Measurements from ENCODE around the gene PEX5L.

PEX5L gene

DNA sequence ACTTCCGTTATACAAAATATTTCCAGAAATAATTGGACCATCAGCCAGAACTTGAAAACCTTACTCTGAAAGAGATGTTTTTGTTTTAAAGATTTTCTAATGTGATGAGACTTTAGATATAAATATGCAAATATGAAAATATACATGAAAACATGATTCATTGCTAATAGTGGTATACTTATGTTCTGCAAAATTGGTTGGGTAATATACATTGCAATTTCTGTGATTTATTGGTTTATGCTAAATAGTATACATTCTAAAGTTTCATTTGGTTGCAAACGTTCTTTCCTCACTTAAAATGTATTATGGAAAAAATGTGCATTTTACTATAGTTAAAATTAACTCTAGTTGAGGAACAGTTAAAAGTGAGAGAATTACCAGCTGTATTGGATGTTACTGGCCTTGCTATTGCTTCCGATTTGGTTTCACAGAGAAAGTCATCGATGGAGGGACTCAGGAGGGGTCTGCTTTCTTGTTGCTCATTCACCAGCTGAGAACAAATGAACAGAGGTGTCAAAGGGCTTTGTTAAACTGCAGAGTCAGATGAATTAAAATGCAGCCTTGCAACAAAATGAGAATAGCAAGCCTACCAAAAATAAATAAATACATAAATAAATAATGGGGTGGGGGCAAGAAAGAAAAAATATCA lies 149.3 kb downstream of the PEX5L start:
- DNase-seq: no peak

DNA sequence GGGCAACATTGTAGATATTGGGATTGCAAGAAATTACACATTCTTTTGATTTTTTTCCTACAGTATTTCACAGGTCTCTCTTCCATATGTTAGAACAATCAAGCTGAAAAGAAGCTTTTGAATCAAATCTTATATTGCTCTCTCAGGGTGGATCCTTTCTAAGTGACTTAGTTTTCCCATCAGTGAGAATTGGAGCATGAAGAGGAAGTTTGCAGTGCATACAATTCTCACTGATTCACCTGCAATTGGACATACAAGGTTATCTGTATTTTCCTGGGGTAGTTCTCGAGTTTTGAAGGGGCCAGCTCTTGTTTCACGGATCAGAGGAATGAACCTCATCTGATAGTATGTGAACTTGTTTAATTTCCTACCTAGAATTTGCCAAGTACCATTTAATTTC lies 150.8 kb downstream of the PEX5L start:
- no peak for DNase-seq

DNA sequence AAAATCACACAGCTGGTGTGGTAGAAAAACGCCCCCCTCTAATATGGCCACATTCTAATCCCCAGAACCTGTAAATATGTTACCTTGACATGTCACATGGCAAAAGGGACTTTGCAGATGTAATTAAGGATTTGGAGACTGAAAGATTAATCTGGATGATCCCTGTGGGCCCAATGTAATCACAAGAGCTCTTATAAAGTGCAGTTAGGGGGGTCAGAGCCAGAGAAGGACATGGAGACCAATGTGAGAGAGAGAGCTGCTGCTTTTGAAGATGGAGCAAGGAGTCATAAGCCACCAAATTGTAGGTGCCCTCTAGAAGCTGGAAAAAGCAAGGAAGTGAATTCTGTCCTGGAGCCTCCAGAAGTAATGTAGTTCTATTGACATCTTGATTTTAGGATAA lies 152.6 kb downstream of the PEX5L start:
- DNase-seq: no peak

DNA sequence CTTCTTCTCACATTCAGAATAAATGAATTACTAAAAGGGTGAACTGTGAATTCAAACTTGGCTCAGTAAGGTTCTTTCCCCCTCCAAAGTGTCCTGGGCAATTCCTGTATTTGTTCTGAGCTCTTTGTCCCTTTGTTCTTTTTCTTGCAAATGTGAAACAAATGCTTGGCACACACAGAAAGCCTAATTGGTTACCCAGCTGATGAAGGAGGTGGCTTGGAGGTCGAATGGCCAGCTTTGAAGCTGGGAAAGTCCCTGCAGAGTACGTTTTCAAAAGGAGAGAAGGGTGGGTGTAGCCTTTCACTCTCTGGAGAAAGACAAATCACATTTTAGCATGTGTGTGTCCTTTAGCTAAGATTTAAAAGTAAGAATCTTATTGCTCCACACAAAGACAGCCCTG lies 154.4 kb downstream of the PEX5L start:
- no peak for DNase-seq

DNA sequence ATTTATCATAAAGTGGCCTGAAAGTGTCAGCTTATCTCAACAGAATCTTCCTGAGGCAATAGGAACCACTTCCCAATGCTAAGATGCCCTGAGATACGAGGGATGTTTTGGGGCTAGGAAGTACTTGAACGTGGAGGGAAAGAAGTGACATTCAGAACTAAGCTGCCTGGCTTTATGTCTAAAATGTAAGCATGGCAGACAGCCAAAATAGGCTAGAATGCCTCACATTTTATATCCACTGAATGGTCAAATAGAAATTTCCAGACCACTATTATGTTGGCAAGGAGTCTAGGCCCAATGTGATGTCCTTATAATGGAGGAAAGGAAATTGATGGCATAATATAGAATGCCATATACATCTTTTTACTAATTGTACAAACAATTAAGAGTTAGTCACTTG lies 154.9 kb downstream of the PEX5L start:
- DNase-seq: no peak

DNA sequence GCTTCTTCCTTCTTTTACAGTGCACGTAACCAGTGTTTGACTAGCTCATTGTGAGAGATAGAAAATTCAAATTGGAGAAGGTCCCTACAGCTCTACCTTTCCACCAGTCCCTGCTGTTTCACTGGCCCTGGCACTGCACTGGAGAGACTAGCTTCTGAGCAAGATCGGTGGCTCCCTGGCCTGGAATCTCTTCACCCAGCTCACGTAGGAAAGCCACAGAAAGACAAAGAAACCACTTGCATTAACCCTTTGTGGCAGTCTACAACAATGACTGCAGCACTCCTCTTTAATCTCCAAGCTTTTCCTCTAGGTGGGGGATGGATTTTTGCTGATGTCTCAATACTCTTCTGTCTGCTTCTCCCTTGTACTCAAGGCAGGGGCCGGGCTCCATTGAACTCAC lies 155.9 kb downstream of the PEX5L start:
- DNase-seq: no peak

DNA sequence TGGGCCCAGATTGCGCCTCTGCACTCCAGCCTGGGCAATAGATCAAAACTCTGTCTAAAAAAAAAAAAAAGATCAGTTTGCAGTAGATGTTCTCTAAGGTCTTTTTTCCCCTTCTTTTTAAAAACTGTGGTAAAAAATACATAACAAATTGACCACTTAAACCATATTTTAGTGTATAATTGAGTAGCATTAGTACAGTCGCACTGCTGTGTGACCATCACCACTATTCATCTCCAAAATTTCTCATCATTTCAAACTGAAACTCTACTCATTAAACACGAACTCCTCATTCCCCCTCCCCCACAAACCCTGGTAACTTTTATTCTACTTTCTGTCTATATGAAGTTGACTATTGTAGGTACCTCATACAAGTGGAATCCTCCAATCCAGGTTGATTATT lies 160.3 kb downstream of the PEX5L start:
- DNase-seq: no peak

DNA sequence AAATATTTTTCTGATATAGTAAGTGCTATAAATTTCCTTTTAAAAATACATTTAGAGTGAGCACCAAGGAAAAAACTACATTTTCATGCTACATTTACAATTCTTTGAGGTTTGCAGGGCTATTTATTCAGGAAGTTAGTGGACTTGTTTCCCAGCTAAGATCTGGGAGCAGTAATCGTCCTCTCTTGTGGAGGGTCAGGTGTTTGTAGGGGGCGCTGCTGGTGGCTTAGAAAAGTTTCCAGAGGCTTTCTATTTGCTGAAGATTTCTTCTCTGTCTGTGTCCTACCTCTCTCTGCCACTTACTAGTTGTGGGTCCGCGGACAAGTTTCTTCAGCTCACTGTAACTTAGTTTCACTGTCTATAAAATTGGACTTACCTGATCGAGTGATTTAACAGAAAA lies 163.9 kb downstream of the PEX5L start:
- no peak for DNase-seq

DNA sequence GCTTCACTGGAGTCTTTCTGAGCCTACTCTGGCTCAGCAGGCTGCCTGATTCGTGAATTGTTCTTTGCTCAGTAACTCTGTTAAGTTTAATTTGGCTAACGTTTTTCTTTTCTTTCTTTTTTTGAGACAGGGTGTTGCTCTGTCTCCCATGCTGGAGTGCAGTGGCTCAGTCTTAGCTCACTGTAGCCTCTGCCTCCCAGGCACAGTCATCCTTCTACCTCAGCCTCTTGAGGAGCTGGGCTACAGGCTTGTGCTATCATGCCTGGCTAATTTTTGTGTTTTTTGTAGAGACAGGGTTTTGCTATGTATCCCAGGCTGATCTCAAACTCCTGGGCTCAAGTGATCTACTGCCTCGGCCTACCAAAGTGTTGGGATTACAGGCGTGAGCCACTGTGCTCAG lies 165.0 kb downstream of the PEX5L start:
- no peak for DNase-seq

DNA sequence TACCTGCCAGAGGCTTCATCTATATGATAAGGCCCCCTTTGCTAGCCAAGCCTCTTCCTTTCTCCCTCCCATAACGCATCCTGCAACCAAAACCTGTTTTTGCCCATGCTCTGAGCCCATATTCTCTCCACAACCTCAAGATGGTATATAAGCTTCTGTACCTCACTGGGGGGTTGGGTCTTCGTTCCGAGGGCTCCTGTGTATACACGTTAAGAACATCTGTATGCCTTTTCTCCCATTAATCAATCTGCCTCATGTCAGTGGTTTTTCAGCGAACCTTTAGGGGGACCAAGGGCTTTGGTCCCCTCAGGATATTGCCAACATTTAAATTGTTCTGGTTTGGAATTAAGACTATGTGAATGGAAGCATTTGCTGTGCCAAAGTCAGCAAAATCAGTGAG lies 168.0 kb downstream of the PEX5L start:
- no peak for DNase-seq

DNA sequence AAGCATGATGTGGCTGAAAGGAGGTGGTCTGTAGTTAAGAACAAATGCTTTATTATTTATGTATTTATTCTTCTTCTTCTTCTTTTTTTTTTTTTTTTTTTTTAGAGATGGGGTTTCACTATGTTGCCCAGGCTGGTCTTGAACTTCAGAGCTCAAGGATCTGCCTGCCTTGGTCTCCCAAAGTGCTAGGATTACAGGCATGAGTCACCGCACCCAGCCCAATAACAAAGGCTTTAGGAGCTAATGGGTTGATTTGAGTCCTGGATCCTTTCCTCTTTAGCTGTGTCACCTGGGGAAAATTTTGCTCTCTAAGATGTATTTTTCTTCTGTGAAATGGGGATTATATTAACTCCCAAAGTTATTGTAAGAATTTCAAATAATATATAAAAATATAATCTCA lies 168.8 kb downstream of the PEX5L start:
- no peak for DNase-seq

DNA sequence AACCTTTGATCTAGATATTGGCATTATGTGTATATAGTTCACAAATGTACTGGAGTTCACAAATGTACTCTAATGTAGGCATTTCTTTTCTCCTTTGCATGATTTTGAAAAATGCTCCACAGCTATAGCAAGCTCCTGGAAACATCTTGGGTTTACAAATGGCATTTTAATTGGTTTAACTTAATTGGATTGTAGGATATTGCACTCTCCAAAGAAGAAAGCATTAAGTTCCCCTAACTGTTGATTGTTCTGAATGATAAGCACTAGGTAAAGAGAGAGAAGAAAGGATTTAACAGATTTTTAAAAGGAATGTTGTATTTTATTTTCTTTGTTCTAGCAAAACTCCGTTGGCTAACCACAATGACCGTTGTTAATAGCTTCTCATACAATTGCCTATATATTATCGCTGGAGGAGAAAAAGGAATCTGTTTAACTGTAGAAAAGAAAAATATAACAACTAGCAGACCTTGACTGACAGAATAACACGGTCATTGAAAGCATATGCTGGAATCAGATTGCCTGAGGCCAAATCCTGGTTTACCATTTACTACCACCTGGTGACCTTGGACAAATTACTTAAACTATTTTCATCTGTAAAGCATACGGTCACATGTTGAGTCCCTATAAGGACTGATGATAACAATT lies 170.8 kb downstream of the PEX5L start:
- DNase-seq: no peak

DNA sequence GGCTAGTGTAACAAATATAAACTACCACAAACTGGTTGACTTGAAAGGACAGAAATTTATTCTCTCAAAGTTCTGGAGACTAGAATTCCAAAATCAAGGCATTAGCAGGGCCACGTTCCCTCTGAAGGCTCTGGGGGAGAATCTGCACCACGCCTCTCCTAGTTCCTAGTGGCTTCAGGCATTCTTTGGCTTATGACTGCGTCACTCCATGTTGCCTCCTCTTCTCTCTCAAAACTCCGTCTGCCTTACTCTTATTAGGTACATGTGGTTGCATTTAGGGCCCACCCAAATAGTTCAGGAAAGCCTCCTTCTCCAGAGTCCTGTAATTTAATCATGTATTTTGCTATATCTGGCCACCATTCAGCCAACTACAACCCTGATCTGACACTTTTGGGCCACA lies 174.8 kb downstream of the PEX5L start:
- DNase-seq: no peak

DNA sequence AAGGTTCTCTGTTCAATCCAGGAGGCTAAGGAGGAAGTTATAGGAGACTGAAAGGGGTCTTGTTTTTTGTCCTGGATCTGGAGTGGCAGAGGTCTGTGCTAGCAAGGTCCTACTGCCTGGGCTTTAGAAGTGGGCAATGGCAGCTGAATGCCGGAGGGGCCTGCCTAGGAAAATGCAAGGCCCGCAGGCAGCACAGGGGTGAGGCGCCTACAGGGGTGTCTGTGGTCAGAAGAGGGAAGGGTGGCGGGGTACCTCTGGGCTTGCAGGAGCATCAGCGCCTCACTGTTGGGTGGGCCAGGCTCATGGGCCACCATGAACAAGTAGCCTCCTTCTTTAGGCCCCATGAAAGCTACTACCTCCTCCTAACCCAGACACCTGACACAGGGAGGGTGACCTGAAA lies 175.4 kb downstream of the PEX5L start:
- no peak for DNase-seq

DNA sequence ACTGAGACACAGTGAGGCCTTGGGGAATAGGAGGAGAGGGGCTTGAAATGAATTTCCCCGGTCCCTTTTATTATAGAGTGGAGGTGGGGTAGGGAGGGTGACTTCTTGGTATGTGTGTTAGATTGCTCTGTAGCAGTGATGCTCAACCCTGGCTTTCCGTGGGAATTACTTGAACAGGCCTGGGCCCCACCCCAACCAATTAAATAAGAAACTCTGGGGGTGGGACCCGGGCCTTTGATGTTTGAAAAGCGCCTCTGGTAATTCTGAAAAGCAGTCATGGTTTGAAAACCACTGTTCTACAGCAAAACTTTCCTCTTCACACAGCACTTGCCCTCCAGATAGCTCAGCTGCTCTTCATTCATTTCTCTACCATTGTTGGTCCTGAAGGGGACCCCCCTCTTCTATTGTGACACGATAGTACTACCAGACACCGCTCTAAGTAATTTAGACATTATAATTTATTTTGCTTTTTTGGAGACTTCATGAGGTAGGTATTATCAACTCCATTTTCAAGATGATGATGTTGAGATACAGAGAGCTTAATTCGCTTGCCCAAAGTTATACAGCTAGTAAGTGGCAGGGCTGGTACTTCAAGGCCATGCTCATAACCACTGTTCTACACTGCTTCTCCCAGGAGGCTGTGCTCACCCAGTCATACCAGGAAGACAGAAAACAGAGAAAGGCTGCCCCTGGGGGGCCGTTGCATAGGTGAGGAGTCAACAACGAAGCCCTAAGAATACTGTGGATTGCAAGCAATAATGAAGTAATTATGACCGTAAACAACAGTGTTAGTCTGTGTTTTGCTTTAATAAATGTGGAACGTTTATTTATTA lies 176.2 kb downstream of the PEX5L start:
- no peak for DNase-seq

DNA sequence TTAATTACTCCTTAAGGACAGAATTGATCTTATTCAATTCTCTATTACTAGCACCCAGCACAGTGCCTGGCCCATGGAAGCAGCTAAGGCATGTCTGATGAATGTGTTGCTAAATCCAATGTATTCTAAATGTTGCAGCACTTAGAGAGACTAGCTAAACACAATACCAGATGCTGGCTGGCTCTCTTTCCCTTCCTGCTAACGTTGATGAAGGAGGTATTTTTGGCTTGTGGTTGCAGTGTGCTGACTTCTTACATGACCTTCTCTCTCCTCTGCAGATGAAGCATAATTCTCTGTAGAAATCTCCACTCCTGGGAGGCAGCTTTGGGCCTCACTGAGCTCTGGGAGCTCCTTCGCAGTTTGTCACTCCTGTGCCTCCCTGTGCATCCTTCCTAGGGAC lies 183.6 kb downstream of the PEX5L start:
- no peak for DNase-seq

DNA sequence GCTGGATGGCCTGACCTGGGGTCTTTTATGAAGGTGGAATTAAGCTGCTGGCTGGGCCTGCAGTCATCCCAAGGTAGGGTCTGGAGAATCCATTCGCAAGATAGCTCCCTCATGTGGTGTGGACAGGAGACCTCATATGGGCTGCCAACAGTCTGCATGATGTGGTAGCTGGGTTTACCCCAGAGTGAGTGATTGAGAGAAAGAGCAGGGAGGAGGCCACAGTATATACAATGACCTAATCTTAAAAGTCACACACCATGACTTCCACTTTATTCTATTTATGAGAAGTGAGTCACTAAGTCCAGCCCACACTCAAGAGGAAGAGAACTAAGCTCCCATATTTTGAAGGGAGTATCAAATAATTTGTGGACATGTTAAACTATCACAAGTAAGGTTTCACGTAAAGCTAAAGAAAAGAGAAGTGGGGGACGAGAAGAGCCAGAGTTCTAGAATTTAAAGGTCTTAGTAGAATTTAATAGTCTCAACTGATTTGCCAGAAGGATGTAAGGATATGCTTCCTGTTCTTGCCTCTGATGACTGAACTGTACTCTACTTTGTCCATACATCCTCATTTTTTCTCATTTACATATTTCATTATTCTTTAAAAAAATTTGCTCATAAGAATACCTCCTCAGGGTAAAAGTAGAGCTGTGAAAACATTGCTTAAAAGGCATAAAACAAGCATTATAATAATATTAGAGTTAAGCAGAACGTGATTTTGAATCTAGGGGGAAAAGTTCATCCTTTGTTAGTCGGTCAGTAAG lies 184.4 kb downstream of the PEX5L start:
- no peak for DNase-seq

DNA sequence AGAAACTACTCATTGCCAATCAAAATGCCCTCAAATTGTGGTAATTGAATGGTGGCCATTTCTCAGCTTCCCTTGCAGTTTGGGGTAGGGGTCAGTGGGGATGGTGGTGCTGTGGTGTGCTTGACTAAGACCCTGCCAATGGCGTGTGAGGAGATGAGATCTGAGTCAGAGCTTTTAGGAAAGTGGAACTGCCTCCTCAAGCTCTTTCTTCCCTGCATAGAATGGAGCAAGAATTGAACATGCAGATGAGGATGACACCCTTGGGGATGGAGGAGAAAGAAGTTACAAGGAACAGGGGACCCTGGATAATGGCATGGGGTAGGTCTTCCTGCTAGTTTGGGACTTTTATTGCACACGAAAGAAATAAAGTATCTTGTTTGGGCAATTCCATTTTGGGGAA lies 188.0 kb downstream of the PEX5L start:
- DNase-seq: no peak

DNA sequence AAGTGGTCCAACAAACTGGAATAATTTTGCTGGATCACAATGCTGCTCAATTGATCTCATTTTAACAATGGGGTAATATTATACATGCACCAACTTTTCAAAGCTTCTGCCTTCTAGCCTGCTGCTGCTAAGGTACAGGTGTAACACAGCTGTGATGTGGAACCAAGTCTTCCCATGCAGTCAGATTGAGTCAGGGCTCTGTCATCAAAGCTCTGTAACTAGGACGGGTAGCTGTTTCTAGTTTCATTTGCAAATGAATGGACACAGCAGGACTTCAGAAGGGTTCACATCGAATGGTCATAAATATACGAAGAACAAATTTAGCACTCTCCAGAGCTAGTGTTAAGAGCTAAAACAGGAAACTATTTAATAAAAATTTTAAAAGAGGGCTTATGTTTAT lies 194.7 kb downstream of the PEX5L start:
- DNase-seq: no peak

DNA sequence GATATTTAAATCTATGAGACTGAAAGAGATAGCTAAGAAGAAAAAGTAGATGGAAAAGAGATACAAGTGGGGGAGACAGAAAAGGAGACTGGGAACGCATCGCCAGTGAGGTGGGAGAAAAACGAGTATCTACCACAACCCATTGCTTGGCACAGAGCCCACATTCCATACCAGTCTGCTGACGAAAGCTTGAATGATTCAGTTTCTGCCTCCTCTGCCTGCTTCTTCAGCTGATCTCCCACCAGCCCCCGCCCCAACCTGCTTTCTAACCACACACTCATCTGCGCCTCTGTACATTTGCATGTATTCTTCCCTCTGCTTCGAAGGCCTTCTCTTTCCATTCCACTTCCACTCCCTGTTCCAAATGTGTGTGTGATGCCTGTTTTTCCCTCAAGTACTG lies 195.8 kb downstream of the PEX5L start:
- DNase-seq: no peak

DNA sequence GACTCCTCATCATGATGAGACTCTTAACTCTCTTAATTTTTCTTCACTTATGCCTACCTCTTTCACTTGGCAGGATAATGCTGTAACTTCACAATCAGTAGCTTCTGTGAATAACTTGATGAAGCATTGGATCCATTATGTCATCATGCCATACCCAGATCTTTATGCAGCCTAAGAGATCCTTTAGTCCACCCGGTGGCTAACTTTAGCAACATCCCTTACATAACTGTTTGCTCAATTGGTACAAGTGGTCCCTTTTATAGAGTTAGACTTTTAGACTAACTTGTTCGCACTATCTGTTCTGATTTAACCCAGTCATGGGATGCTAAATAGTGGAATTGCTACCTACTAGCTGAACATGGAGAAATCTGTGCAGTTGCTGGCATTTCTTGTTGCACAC lies 199.4 kb downstream of the PEX5L start:
- DNase-seq: no peak

DNA sequence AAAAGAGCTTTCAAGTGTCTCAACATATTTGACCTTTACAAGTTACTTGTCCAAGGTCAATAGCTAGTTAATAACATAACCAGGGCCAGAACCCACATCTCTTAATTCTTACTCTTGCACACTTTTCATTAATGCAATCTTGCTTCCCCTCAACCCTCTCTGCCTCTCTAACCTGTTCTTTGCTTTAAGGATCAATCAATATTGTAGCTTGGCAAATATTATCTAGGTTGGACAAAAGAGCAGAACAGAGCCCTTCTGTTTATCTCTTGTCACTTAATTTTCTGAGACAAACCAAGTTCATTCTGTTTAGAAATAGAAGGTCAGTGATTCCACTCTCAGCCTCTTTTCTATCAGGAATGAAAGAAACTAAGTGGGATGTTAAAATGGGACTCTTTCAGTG lies 203.4 kb downstream of the PEX5L start:
- no peak for DNase-seq

DNA sequence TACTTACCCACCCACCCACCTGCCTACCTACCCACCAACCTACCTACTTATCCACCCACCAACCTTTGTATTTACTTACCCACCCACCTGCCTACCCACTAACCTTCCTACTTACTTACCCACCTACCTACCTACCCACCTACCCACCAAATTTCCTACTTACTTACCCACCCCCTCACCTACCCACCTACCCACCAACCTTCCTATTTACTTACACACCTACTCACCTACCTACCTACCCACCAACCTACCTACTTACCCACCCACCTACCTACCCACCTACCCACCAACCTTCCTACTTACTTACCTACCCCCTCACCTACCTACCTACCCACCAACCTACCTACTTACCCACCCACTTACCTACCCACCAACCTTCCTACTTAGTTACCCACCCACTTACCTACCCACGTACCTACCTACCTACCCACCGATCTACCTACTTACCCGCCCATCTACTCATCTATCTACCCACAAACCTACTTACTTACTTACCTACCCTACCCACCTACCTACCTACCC lies 204.3 kb downstream of the PEX5L start:
- DNase-seq: no peak
